ENCODE results near the gene ZNF143. TPM values are rescaled to one million over a fixed set of nuclear protein-coding genes. Genes with fewer than 3 reads are reported as not detected.

The ZNF143 gene
- total RNA-seq, 2 experiments from 2014 or later: 26.5 to 33.7 TPM

- H3K27ac Mint-ChIP-seq: peak overlapping the region; percentile 81
- POLR2A ChIA-PET: interaction anchor here (0.6 to 4.7 kb wide), 12 partner anchors 11 to 184 kb away, joined by 3 to 31 read pairs (median 6); partner anchors contain the start of gene ZNF143
- ATAC-seq (no peak), DNase-seq (peak; percentile 37)
- intact Hi-C loops (cut with micrococcal nuclease): no loop called here
- TF ChIP-seq, protein P1, sequence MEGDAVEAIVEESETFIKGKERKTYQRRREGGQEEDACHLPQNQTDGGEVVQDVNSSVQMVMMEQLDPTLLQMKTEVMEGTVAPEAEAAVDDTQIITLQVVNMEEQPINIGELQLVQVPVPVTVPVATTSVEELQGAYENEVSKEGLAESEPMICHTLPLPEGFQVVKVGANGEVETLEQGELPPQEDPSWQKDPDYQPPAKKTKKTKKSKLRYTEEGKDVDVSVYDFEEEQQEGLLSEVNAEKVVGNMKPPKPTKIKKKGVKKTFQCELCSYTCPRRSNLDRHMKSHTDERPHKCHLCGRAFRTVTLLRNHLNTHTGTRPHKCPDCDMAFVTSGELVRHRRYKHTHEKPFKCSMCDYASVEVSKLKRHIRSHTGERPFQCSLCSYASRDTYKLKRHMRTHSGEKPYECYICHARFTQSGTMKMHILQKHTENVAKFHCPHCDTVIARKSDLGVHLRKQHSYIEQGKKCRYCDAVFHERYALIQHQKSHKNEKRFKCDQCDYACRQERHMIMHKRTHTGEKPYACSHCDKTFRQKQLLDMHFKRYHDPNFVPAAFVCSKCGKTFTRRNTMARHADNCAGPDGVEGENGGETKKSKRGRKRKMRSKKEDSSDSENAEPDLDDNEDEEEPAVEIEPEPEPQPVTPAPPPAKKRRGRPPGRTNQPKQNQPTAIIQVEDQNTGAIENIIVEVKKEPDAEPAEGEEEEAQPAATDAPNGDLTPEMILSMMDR (IDR thresholded peaks at IDR 0.05): no peak
- H3K4me3 Mint-ChIP-seq: peak overlapping the region; percentile 83
- no peaks in the 10 kb centered on the region for H3K9me3 Mint-ChIP-seq
- peaks cover 21% of the 10 kb centered on the region for H3K4me1 Mint-ChIP-seq (ENCODE audit: low read depth)
- H3K27me3 Mint-ChIP-seq: peaks cover 8% of the 10 kb centered on the region
- CTCF ChIA-PET: interaction anchor here (1.1 to 3.8 kb wide), 7 partner anchors 14 to 40 kb away, joined by 3 to 32 read pairs (median 18); no protein-coding TSS in a partner anchor
- H3K36me3 Mint-ChIP-seq (ENCODE audit: low read depth): peaks cover 49% of the 10 kb centered on the region
Observed at GRCh38 chr11:9574622-9575259, 113.9 kb downstream of the ZNF143 start.

GRCh38 chr11:9575260-9576240 lies 114.7 kb downstream of the ZNF143 start:
- peak overlapping the region; percentile 83 for H3K4me3 Mint-ChIP-seq
- DNase-seq: no peak
- H3K9me3 Mint-ChIP-seq: no peaks in the 10 kb centered on the region
- peaks cover 5% of the 10 kb centered on the region for H3K27me3 Mint-ChIP-seq
- ChIA-PET POLR2A (interaction anchor here (0.6 to 4.7 kb wide), 8 partner anchors 9 to 77 kb away, joined by 3 to 31 read pairs (median 6); no protein-coding TSS in a partner anchor), CTCF (interaction anchor here (0.7 to 3.8 kb wide), 7 partner anchors 11 to 41 kb away, joined by 3 to 32 read pairs (median 4); no protein-coding TSS in a partner anchor)
- ATAC-seq: no peak
- peaks cover 52% of the 10 kb centered on the region for H3K36me3 Mint-ChIP-seq (ENCODE audit: low read depth)
- peak overlapping the region; percentile 81 for H3K27ac Mint-ChIP-seq
- TF ChIP-seq, protein P1 (IDR thresholded peaks at IDR 0.05): no peak
- peaks cover 21% of the 10 kb centered on the region for H3K4me1 Mint-ChIP-seq (ENCODE audit: low read depth)
- intact Hi-C loops (cut with micrococcal nuclease): no loop called here

GRCh38 chr11:9576701-9577381 lies 116.0 kb downstream of the ZNF143 start:
- ChIA-PET POLR2A (interaction anchor here (0.9 to 4.7 kb wide), 8 partner anchors 11 to 116 kb away, joined by 3 to 31 read pairs (median 6); partner anchors contain the start of gene ZNF143), CTCF (interaction anchor here (0.7 to 3.8 kb wide), 9 partner anchors 10 to 69 kb away, joined by 3 to 32 read pairs (median 4); no protein-coding TSS in a partner anchor)
- no peak for ATAC-seq
- Mint-ChIP-seq H3K27me3 (peaks cover 1% of the 10 kb centered on the region), H3K4me3 (peak overlapping the region; percentile 83), H3K27ac (no peak overlapping the region), H3K4me1 (ENCODE audit: low read depth) (peaks cover 21% of the 10 kb centered on the region), H3K36me3 (ENCODE audit: low read depth) (peaks cover 65% of the 10 kb centered on the region), H3K9me3 (no peaks in the 10 kb centered on the region)
- intact Hi-C loops (cut with micrococcal nuclease): no loop called here
- DNase-seq: no peak
- TF ChIP-seq, protein P1 (IDR thresholded peaks at IDR 0.05): no peak

DNA sequence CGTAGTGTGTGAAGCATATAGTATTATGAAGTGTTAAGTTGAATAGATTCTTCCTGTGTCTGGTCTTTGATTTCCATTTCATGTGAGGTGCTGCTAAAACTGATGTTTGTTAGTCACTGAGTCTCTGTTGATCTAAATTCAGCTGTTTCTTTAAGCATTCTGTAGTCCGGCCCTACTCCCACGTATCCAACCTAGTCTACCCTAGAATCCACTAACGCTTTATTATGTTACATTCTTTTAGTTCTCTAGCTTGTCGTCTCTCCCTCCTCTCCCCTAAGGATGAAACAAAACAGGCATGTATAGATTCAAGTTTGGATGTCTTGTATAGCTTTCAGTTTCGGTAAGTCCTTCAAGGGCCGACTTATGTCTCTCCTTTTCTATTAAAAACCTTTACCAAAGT lies 116.7 kb downstream of the ZNF143 start:
- H3K4me3 Mint-ChIP-seq: peak overlapping the region; percentile 48
- peak overlapping the region; percentile 32 for H3K27ac Mint-ChIP-seq
- ATAC-seq (no peak), DNase-seq (no peak)
- H3K27me3 Mint-ChIP-seq: peaks cover 1% of the 10 kb centered on the region
- TF ChIP-seq, protein P1 (IDR thresholded peaks at IDR 0.05): no peak
- H3K9me3 Mint-ChIP-seq: no peaks in the 10 kb centered on the region
- peaks cover 21% of the 10 kb centered on the region for H3K4me1 Mint-ChIP-seq (ENCODE audit: low read depth)
- intact Hi-C loops (cut with micrococcal nuclease): no loop called here
- ChIA-PET POLR2A (interaction anchor here (0.9 to 4.7 kb wide), 7 partner anchors 13 to 116 kb away, joined by 3 to 31 read pairs (median 4); partner anchors contain the start of gene ZNF143), CTCF (interaction anchor here (0.8 to 3.8 kb wide), 5 partner anchors 10 to 70 kb away, joined by 3 to 32 read pairs (median 3); no protein-coding TSS in a partner anchor)
- H3K36me3 Mint-ChIP-seq (ENCODE audit: low read depth): peaks cover 72% of the 10 kb centered on the region

Other genes with a start within 250 kb of the ZNF143 start
- gene DENND5A, start 195.7 kb upstream of the ZNF143 start, total RNA-seq: 10 to 100 TPM; 40.6 to 44.3 TPM
- 10 to 100 TPM; 20.4 to 23.0 TPM for gene TMEM41B, start 146.4 kb upstream of the ZNF143 start, total RNA-seq
- gene IPO7, start 76.4 kb upstream of the ZNF143 start, total RNA-seq: 100 to 1,000 TPM; 181 to 186 TPM
- 10 to 100 TPM; 45.2 to 49.2 TPM for gene WEE1, start 112.7 kb downstream of the ZNF143 start, total RNA-seq
- 1 to 10 TPM; 8.9 to 9.6 TPM for gene SWAP70, start 203.1 kb downstream of the ZNF143 start, total RNA-seq

All from activated CD8-positive, alpha-beta T cell treated with anti-CD3 and anti-CD28 coated beads for 36 hours (primary cell).